ENCODE measurements around the gene CYP26A1.
A peak's percentile ranks its signal among the peaks of the same experiment; 100 is the strongest.
"Not testable (repeated sequence)": the region's sequence is repeated elsewhere in the genome, so short reads cannot be mapped to it uniquely, and the experiment has no call there.

The CYP26A1 gene

GRCh38 chr10:93080350-93081046, 6.8 kb downstream of the CYP26A1 start:
- DNase-seq = peak; percentile 27

DNA sequence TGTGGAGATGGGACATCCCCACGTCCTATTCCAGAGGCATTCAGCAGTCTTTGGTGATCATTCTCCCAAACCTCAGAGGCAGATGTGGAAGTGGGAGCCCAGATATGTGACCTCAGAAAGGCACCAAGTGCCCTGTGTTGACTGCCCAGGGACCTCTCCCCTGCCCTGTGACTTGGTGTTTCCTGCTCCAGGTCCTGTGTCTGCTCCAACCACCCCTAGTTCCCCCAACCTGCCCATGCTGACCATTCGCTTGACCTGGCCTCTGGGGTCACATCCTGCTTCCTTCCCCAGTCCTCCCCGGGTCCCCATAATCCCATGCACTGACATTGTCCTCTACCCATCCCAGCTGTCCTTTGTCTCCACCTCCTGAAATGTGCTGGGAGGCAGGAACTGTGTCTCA, 7.6 kb downstream of the CYP26A1 start:
- DNase-seq = no peak

- no peak for DNase-seq
These were observed 8.1 kb downstream of the CYP26A1 start for GRCh38 chr10:93081834-93082233.

GRCh38 chr10:93083743-93084539, 10.2 kb downstream of the CYP26A1 start:
- no peak for DNase-seq

GRCh38 chr10:93085272-93085859, 11.7 kb downstream of the CYP26A1 start:
- DNase-seq = no peak

GRCh38 chr10:93086289-93086688, 12.6 kb downstream of the CYP26A1 start:
- no peak for DNase-seq

DNA sequence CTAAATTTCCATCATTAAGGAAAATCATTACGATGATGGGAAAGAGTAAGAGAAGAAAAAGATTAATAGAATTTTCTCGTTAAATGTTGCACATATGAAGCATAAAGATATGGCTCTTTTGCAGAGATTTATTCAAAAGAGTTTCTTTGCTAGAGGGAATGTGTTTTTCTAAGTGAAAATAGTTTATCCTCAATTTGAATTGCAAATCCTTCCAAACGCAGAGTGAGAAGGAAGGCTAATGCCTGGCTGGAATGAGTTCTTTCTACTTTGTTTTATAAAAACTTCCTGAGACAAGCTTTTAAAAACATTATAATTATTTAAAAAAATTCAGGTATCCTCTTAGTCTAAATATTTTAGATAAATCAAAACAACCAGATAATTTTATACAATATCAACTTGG, 14.2 kb downstream of the CYP26A1 start:
- DNase-seq = no peak

- no peak for DNase-seq
These were observed 14.8 kb downstream of the CYP26A1 start for GRCh38 chr10:93088466-93088865.

GRCh38 chr10:93090619-93091018, 16.9 kb downstream of the CYP26A1 start:
- no peak for DNase-seq

GRCh38 chr10:93091960-93092359, 18.3 kb downstream of the CYP26A1 start:
- no peak for DNase-seq

GRCh38 chr10:93095225-93095624, 21.5 kb downstream of the CYP26A1 start:
- no peak for DNase-seq

DNA sequence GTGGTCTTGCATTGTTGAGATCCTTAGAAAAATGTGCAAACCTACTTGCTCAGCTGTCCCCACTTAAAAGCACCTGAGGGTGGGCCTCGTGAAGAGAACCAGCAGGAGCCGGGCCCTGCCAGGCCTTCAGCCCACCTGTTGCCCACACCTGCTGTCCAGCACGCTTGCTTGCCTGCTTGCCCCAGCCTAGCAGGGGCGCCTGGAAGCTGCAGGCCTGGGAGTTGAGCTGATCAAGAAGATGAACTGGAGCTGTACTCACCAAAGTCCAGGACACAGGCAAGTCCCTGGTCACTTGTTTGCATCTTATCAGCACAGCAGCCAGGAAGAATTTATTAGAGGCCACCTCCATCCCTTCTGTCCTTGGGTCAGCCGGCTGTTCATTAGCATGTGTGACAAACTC, 23.2 kb downstream of the CYP26A1 start:
- no peak for DNase-seq

GRCh38 chr10:93097386-93097785, 23.7 kb downstream of the CYP26A1 start:
- no peak for DNase-seq

DNA sequence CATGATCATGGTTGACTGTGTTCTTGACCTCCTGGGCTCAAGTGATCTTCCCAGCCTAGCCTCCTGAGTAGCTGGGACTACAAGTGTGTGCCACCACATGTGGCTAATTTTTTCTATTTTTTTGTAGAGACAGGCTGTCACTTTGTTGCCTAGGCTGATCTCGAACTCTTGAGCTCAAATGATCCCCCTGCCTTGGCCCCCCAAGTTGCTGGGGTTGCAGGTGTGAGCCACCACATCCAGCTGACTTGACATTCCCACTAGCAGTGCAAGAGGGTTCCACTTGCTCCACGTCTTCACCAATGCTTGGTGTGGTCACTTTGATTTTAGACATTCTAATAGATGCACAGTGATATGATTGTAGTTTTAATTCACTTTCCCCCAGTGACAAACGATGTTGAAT, 25.1 kb downstream of the CYP26A1 start:
- DNase-seq = no peak

GRCh38 chr10:93099670-93100069, 26.0 kb downstream of the CYP26A1 start:
- no peak for DNase-seq

DNA sequence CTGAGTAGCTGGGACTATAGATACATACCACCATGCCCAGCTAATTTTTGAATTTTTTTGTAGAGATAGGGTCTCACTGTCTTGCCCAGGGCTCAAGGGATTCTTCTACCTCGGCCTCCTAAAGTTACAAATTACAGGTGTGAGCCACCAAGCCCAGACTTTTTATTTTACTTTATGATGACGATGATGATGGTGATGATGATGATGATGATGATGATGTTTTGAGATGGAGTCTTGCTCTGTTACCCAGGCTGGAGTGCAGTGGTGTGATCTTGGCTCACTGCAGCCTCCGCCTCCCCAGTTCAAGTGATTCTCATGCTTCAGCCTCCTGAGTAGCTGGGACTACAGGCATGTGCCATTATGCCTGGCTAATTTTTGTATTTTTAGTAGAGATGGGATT, 27.5 kb downstream of the CYP26A1 start:
- not testable (repeated sequence) for DNase-seq

- no peak for DNase-seq
These were observed 30.3 kb downstream of the CYP26A1 start for GRCh38 chr10:93103953-93104352.

DNA sequence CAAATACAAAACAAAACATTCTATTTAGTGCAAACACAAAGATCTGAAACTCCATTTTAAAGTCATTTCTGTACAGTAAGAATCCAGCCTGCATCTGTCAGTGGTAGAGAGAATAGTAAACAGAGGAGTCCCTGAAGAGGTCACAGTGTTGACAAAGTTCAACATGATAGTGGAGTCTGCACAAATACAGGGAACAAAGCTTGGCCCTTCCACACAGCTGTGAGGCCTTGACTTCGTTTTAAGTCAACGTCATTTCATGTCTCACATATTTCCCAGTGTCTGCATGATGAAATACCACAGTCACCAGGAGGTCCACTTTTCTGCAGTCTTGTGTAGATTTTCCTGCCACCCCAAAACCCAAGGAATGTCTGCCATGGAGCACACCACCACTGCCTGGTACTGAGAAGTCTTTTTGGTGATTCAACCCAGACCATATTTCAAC, 33.0 kb downstream of the CYP26A1 start:
- DNase-seq = peak; percentile 91

DNA sequence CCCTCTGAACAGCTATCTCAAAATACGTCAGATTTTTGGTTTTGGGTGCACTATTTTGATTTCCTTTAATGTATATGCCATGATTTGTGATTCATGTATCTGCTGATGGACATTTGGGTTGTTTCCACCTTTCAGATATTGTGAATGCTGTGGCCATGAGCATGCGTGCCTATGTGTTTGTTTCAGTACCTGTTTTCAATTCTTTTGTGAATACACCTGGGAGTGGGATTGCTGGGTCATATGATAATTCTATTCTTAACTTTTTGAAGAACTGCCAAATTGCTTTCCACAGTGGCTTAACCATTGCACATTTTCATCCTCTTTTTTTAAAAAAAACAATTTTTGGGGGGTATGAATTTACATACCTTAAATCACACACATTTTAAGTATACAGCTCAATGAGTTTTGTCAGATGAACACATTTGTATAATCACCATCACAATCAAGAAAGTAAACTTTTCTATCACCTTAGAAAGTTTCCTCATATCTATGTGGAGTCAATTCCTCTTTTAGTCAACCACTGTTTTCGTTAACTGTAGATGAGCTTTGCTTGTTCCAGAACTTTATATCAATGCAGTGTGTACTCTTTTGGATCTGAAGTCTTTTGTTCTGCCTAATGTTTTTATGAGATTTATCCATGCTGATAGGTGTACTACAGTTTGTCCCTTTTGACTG, 36.9 kb downstream of the CYP26A1 start:
- no peak for DNase-seq

DNA sequence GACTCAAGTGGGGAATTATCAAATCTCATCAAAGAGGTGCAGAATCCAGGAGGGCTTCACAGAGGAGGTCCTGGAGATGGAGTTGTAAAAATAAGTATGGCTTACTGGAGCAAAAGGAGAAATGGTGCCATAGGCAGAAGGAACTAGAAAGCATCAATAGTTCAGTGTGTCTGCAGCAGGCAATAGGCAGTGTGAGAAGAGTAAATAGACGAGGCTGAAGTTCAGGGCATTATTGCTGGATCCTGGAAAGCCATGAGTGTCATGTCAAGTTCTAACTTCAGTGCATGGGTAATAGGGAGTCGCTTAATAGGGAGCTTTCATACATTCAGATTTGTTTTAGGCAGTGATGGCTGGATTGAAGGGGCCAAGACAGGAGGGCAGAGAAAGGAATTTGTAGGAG, 39.3 kb downstream of the CYP26A1 start:
- no peak for DNase-seq

DNA sequence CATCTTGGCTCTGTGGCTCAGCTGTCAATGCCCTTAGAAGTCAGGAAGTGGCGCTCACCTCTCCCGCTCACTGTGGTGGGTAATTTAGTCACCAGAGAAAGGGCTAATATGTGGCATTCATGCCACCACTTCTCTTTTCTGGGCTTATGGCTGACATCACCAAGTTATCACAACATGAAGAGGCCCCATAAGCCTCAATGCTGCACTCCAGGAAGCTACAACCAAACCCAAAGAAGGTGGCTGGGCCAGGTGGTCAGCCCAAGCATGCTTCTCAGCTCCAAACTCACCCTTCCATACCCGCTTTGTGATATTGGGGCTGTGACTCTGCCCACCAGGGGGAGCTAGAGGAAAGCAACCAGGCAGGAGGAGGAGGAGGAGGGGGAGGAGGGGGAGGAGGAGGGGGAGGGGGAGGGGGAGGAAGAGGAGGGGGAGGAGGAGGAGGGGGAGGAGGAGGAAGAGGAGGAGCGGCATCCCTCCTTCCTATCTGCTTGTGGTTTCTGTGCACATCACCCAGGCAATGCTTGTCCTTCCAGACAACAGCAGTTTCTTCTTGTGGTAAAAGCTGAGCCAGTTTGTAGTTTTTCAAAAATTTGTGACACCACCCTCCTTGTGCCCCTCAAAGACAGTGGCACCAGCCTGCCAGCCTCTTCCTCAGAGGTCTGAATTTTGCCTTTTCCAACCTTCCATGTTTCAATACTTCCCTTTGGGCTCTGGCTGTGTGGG, 42.1 kb downstream of the CYP26A1 start:
- DNase-seq = peak; percentile 10

GRCh38 chr10:93121311-93121710, 47.6 kb downstream of the CYP26A1 start:
- DNase-seq = no peak

GRCh38 chr10:93123766-93124165, 50.1 kb downstream of the CYP26A1 start:
- no peak for DNase-seq

All from NCI-H510A treated with DMSO at 0.1 percent for 48 hours (cell line).